KMS-11 (cell line): ENCODE measurements around the gene HOXB6.

Experiments
- H2AFZ ChIP-seq: fragments of 200-600 bp; sonication (generic); 2 replicates; pipeline ENCODE4 v1.6.1; 2016; ENCODE audit warnings: antibody characterized with exemption, mixed run types, low read depth
- H3K27ac ChIP-seq: fragments of 200-600 bp; sonication (generic); 2 replicates; pipeline ENCODE4 v1.6.1; 2016; ENCODE audit warnings: mild to moderate bottlenecking, mixed run types
- H3K27me3 ChIP-seq: fragments of 200-600 bp; sonication (generic); 2 replicates; pipeline ENCODE4 v1.6.1; 2017; ENCODE audit warnings: mild to moderate bottlenecking, low read depth, mixed run types, moderate library complexity; ENCODE audit not compliant: insufficient read depth
- H3K36me3 ChIP-seq: fragments of 200-600 bp; sonication (generic); 2 replicates; pipeline ENCODE4 v1.6.1; 2017; ENCODE audit warnings: mild to moderate bottlenecking, mixed run types; ENCODE audit not compliant: insufficient read depth
- H3K4me1 ChIP-seq: fragments of 200-600 bp; sonication (generic); 2 replicates; pipeline ENCODE4 v1.6.1; 2016; ENCODE audit warnings: mild to moderate bottlenecking, low read depth, mixed run types; ENCODE audit not compliant: poor library complexity, severe bottlenecking
- H3K4me2 ChIP-seq: fragments of 200-600 bp; sonication (generic); 2 replicates; pipeline ENCODE4 v1.7.0; 2016; ENCODE audit warnings: mild to moderate bottlenecking, mixed run types
- H3K4me3 ChIP-seq: fragments of 200-600 bp; sonication (generic); IDR thresholded peaks from 2 replicates; pipeline ENCODE4 v1.6.1; 2017; ENCODE audit warnings: low read depth, low read length, mixed read lengths; ENCODE audit not compliant: insufficient read depth
- H3K79me2 ChIP-seq: fragments of 200-600 bp; sonication (generic); 2 replicates; pipeline ENCODE4 v1.6.1; 2016; ENCODE audit warnings: low read depth, mixed run types; ENCODE audit not compliant: insufficient read depth
- H3K9ac ChIP-seq: fragments of 200-600 bp; sonication (generic); 2 replicates; pipeline ENCODE4 v1.6.1; 2016; ENCODE audit warnings: mild to moderate bottlenecking, mixed run types
- H4K20me1 ChIP-seq: fragments of 200-600 bp; sonication (generic); 2 replicates; pipeline ENCODE4 v1.6.1; 2016; ENCODE audit warnings: mild to moderate bottlenecking, mixed run types; ENCODE audit not compliant: insufficient read depth
- TF ChIP-seq, protein P1 (sequence below): fragments of 200-600 bp; sonication (generic); conservative IDR thresholded peaks from 2 replicates; pipeline ENCODE4 v1.6.1; 2017; ENCODE audit warnings: low read depth, mild to moderate bottlenecking, antibody characterized with exemption, low read length, moderate library complexity, mixed read lengths

Gene HOXB6

DNA sequence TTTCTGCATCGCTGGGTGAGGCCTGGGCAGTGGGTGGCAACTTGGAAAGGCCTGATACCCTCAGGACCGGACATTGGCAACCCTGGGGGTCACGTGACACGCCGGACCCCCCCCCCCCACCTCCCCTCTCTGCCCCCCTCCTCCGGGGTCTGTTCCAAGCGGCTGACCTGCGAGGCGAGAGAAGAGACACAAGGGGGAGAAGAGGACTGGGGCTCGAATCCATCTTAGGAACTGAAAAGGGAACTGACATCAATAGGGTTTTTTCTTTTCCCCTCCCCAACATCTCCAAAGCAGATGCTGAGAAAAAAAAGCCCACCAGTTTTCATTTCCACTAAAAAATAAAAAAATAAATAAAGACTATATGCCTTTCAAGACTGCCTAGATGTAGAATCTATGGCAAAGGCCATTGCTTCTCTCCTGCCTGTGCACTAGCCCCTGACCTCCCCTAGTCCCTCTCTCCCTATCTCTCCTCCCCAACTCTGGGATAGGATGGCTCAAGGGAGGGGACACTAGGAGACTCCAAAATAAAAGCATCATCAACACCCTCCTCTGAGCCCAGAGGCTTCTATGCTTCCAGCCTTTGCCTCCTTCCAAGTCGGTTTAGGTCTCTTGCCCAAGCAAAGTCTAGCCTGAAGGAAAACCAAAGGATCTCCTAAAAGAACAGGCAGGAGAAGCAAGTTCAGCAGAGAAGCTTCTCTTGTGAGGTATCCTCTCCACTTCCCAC lies 52.2 kb downstream of the HOXB6 start:
- no peaks in the 10 kb centered on the region for H3K27me3 ChIP-seq

DNA sequence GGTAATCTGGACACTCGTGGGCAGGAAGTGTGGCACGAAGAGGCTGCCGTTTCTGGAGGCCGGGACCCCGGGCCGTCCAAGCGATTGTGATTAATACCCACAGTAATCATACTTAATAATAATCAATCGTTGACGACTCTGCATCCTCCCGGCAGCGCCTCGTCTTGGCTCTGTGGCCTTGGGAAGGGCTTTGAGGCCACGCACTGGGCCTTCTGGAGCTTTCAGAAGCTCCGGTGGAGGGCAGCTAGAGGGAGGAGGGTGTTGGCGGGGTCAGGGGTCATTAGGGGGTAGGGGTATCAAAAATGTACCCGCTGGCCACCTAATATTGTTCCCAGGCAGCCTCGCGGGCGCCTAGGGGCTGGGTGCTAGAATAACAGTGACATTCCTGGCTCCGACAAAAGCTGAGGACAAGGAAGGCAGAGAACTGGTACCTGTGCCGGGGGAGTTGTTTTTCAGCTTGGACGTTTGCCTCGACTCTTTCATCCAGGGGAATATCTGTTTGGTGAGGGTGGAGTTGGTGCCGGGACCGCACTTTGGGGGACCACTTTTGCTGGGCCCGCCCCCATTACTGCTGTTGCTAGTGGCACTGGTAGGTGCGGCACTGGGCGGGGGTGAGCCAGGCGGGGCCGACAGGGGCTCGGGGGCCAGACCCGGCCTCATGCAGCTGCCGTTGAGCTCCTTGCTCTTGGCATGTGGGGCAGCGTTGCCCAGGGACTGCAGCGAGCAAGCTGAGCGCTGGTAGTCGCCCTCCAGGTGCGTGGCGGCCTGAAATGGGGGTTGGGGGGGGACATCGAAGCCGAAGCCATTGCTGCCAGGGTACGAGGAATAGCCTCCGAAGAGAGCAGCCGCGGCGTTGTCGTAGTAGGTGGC lies 53.0 kb downstream of the HOXB6 start:
- Histone ChIP-seq H3K79me2 (no peaks in the 10 kb centered on the region), H3K27me3 (no peaks in the 10 kb centered on the region), H3K4me1 (no peaks in the 10 kb centered on the region), H4K20me1 (no peaks in the 10 kb centered on the region), H3K4me3 (no peak overlapping the region), H2AFZ (no peak overlapping the region), H3K27ac (no peak overlapping the region), H3K36me3 (no peaks in the 10 kb centered on the region), H3K9ac (no peak overlapping the region), H3K4me2 (no peak overlapping the region)
- TF ChIP-seq, protein P1, sequence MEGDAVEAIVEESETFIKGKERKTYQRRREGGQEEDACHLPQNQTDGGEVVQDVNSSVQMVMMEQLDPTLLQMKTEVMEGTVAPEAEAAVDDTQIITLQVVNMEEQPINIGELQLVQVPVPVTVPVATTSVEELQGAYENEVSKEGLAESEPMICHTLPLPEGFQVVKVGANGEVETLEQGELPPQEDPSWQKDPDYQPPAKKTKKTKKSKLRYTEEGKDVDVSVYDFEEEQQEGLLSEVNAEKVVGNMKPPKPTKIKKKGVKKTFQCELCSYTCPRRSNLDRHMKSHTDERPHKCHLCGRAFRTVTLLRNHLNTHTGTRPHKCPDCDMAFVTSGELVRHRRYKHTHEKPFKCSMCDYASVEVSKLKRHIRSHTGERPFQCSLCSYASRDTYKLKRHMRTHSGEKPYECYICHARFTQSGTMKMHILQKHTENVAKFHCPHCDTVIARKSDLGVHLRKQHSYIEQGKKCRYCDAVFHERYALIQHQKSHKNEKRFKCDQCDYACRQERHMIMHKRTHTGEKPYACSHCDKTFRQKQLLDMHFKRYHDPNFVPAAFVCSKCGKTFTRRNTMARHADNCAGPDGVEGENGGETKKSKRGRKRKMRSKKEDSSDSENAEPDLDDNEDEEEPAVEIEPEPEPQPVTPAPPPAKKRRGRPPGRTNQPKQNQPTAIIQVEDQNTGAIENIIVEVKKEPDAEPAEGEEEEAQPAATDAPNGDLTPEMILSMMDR = no peak

More for the DNA sequence above, 52.2 kb downstream of the HOXB6 start:
- Histone ChIP-seq H3K4me2 (no peak overlapping the region), H3K9ac (no peak overlapping the region), H3K4me3 (no peak overlapping the region), H3K79me2 (no peaks in the 10 kb centered on the region), H4K20me1 (no peaks in the 10 kb centered on the region), H3K4me1 (no peaks in the 10 kb centered on the region), H3K36me3 (no peaks in the 10 kb centered on the region), H3K27ac (no peak overlapping the region), H2AFZ (no peak overlapping the region)
- TF ChIP-seq, protein P1 = no peak

- no peak overlapping the region for H3K9ac ChIP-seq
- TF ChIP-seq, protein P1 = no peak
- H4K20me1 ChIP-seq = no peaks in the 10 kb centered on the region
- H3K27ac ChIP-seq = no peak overlapping the region
- H3K27me3 ChIP-seq = no peaks in the 10 kb centered on the region
- H3K79me2 ChIP-seq = no peaks in the 10 kb centered on the region
- H2AFZ ChIP-seq = no peak overlapping the region
- H3K4me3 ChIP-seq = no peak overlapping the region
- no peaks in the 10 kb centered on the region for H3K4me1 ChIP-seq
- H3K4me2 ChIP-seq = no peak overlapping the region
- H3K36me3 ChIP-seq = no peaks in the 10 kb centered on the region
Observed at GRCh38 chr17:48551214-48551555, 53.6 kb downstream of the HOXB6 start.

DNA sequence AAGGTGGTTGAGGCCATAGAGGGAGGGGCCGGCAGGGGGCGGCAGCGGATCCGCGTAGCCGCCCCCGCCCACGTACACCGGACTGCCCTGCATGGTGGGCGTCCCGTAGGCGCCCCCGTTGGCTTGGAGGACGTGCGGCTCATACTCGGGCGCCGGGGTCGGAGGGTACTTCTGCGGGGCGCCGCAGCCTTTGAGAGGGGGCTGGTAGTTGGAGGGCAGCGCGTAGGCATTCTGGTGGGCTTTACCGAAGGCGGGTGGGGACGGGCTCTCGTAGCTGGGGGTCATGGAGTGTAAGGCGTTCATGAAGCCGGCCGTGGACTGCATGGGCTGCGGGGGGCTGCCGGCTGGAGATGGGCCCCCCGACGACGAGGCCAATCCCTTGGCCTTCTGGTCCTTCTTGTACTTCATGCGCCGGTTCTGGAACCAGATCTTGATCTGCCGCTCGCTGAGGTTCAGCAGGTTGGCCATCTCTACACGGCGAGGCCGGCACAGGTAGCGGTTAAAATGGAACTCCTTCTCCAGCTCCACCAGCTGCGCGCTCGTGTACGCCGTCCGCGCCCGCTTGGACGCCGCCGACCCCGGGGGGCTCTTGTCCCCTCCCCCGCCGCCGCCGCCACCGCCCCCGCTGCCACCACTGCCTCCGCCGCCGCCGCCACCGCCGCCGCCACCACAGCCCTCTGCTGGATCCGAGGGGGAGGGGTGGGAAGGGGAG lies 54.1 kb downstream of the HOXB6 start:
- Histone ChIP-seq H3K79me2 (no peaks in the 10 kb centered on the region), H3K4me1 (no peaks in the 10 kb centered on the region), H3K27ac (no peak overlapping the region), H3K9ac (no peak overlapping the region), H2AFZ (no peak overlapping the region), H3K36me3 (no peaks in the 10 kb centered on the region), H4K20me1 (no peaks in the 10 kb centered on the region), H3K4me2 (no peak overlapping the region), H3K27me3 (no peaks in the 10 kb centered on the region), H3K4me3 (no peak overlapping the region)
- TF ChIP-seq, protein P1 = no peak
